SKM-1 (cell line): ENCODE data around the gene NOX3.

Experiments
- DNase-seq: peaks from one replicate; lab custom pipeline; 2025; ENCODE audit not compliant: unreplicated experiment; lab: John Stamatoyannopoulos, UW

Gene NOX3

GRCh38 chr6:155434829-155435423, 20.7 kb downstream of the NOX3 start:
- no peak for DNase-seq

DNA sequence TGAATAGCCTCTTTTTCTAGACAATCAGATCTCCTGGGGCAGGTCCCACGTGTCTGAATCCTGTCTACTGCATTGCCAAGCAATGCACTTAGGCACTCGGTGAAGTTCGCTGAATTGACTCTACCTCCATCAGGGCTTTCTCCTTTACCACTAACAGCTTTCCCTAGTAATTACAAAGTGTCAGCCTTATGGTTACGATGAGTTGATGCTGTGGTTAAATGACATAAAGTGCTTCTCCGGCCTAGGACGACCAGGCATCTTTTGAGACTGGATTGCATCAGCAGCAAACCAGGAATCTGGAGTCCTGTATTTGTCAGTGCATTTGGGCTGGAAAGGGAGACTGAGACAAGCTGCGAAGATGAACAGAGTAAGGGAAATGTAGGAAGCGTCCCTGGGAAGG, 21.5 kb downstream of the NOX3 start:
- DNase-seq, result no peak

DNA sequence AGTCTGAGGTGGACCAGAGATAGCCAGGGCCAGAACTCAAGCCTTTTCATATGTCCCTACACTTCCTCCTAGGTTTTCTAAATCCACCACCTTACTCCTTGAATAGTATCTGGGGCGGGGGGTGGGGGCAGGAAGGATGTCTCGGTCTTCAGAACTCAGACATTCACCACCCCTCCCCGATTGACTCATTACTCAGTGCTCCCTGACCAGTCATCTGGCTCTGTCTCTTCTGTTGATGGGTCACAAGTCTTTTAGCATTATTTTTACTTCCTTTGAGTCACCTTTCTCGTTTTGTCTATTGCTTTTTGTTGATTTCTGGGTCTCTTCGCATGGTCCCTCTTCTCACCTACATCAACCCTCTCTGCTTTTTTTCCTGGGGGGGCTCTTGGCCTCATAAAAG, 23.3 kb downstream of the NOX3 start:
- no peak for DNase-seq

DNA sequence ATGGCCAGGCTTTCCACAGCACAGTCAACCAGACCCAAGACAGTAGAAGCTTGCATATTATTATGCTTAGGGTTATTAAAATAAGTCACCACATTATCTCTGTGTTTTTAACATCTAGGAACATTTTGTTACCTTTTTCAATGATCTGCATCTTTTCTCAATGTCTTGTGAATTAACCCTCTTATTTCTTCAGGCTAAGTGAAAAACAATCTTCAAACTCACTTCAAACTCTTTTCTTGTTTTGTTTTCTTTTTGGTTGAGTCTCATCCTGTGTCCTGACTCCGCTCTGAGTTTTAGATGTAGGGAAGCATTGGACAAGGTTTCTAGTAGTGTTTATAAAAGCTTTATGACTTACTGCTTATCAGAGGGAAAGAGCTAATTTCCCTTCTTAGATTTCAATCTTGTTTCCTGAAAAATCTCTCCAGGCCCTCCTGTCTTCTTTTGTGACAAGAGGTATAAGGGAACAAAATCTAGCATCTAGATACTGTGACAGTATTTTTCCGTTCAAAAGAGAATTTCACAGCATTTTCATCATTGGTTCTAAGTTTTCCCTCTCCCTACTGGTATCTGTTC, 26.2 kb downstream of the NOX3 start:
- DNase-seq, result no peak

DNA sequence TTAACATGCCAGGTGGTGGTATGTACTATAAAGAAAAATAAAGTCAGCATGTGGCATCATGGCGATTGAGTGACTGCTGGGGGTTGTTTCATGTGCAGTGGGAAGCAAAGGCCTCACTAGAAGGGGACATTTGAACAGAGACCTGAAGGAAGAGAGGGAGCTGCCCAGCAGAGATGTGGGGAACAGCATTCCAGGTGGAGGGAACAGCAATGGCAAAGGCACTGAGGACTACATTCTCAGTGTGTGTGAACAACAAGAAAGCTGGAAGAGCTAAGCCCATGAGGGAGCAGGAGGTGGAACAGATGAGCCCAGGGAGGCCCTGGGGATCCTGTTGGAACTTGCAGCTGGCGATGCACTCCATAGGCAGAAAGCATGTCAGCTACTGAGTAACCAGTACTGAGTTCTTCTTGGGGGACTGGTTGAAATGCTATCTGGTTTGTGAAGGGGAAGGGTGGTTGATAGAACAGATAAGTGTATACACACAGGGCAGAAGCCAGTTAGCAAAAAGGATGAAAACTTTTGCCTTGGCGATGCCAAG, 29.2 kb downstream of the NOX3 start:
- no peak for DNase-seq

DNA sequence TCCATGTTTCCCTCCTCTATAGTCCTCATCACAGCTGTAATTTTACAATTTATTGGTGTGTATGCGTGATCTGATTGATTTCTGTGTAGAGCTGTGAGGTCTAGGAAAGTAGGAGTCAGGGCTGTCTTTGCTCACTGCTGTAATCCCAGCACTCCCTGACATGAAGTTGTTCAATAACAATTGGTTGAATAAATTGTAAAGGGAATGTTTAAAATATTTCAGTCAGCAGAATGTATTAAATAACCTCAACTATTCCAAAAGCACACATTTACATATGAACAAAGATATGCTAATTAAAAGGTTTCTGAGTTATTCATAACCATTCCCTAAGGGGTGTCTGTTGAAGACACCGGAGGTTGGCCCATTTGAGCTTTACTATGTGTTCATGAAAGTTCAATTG, 31.5 kb downstream of the NOX3 start:
- no peak for DNase-seq

GRCh38 chr6:155422635-155423034, 33.0 kb downstream of the NOX3 start:
- DNase-seq, result no peak

DNA sequence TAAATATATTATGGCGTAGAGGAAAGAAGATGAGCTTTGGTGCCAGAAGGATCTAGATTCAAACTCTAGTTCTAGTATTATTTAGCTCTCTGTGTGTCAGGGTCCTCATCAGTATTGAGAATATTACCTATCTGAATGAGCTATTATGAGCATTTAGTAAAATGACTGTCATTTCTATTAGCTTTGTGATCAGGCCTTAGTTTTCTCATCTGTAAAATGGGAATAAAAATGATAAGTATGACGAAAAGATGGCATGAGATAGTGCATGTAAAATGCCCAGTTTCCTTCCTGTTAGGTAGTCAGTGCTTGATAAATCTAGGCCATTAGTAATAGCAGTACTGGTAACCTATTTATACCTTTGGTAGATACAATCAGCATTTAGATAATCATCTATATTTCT, 35.1 kb downstream of the NOX3 start:
- DNase-seq, result no peak

DNA sequence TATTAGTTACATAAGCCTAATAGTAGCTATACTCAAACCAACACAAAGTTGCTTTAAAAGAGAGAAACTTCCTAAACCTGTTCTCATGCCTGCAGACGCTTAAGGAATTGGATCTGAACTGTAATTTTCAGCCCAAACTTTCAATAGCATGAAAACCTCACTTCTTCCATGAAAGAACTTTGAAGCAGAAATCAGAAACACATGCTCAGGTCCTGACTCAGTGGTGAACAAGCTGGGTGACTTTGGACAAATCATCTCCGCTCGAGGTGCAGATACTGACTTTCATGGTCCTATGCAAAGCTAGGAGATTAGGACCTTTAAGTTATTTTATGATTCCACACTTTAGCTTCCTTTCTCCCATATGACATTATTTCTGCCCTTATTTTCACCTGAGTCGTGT, 36.5 kb downstream of the NOX3 start:
- DNase-seq, result no peak

- DNase-seq, result peak; percentile 76
Measured at GRCh38 chr6:155418017-155418761, 37.5 kb downstream of the NOX3 start.

DNA sequence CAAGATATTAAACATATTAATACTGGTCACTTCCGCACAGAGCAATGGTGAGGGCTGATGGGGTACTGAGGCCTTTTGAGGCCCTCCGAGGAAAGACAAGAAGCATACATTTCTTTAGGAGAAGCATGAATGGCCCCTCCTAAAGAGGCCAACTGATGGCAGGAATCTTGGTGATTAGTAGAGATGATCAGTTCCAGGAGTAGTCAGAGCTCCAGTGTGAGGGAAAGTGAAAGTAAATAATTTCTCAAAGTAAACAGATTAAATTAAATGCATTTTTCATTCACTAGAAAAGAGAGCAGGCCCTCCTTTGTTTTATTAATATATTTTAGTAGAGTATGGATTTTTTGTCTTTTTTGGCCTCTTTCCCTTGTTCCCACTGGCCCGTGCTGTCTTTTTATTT, 38.2 kb downstream of the NOX3 start:
- no peak for DNase-seq

GRCh38 chr6:155415953-155416352, 39.7 kb downstream of the NOX3 start:
- no peak for DNase-seq

DNA sequence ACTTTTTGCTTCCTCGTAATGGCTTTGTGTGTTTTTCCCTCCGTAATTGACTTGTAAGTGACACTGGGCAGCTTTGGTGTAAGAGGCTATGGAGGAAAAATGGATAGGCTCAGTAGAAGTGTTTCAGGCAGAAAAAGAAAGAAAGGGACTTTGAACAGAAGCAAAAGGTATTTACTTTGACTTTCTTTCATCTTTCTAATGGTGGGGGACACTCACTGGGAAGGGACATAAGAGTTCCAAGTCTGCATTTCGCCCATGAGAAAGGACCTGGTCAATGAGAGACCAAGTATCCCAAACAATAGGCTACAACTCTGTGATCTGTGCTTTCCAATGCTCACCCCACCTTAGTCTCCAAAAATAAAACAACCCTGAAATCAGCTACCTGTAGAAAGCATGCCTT, 41.6 kb downstream of the NOX3 start:
- DNase-seq, result no peak

GRCh38 chr6:155412335-155412734, 43.3 kb downstream of the NOX3 start:
- no peak for DNase-seq

- no peak for DNase-seq
Measured at GRCh38 chr6:155411154-155412052, 44.2 kb downstream of the NOX3 start.

GRCh38 chr6:155409391-155409790, 46.2 kb downstream of the NOX3 start:
- DNase-seq, result no peak

GRCh38 chr6:155408981-155409380, 46.7 kb downstream of the NOX3 start:
- no peak for DNase-seq

DNA sequence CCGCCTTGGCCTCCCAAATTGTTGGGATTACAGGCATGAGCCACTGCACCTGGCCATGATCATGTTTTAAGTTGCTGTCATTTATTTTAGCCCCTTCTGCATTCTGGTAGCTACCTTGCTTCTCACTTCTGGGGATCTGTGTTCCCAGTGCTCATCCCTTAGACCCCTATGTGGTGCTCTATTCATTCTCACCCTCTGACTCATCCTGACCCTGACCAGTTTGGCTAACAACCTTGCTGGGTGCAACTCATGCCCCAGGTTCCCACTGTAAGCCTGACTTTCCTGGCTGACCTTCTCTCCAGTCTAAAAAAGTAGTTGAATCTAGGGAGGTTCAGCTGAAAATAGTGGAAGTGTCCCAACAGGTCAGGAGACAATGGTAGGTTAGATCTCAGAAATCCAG, 47.4 kb downstream of the NOX3 start:
- no peak for DNase-seq

- DNase-seq, result no peak
Measured at GRCh38 chr6:155406801-155407200, 48.8 kb downstream of the NOX3 start.

GRCh38 chr6:155404937-155405336, 50.7 kb downstream of the NOX3 start:
- no peak for DNase-seq

DNA sequence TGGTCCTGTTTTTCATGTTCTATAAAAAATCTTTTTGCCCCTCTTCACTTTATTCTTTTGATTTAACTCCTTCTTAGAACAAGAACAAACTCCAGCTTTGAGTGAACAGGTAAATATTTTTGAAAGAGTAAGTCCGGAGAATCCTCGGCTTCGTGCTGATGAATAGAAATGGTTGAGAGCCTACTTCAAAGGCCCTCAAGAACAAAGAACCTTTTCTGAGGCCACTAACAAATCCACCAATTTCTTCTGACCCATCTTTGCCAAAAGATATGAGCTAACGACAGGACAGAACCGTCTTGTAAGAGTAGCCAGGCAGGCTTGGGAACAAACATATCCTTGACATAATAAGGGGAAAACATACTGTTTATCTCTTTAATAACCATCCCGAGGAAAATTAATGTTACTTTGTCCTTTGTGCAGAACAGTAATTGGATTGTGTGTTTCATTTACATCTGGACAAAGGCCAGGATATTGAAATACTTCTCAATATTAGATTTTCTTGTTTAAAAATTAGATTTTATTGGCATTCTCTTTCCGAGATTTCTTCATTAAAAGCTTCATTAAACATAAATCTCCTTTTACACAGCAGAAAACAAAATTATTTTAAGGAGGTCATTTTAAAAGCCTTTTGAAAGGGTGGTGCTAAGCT, 52.9 kb downstream of the NOX3 start:
- DNase-seq, result no peak
